Spleen (tissue), 7 donors: Measurements from ENCODE around the gene TMEM121.

Experiments
- CTCF ChIP-seq, 11 experiments: fragments of 200-600 bp in 7 of 11; fragments of 450-650 bp in 4 of 11; sonication (generic) in 4 of 11; IDR thresholded peaks in 8 of 11; conservative IDR thresholded peaks in 3 of 11; 1 replicate in 7 of 11; 2 replicates in 4 of 11; pipeline versions ENCODE4 v1.4.0 to v1.8.0; 2016 to 2021; ENCODE audit warnings: antibody characterized with exemption in 11 of 11, inconsistent platforms in 4 of 11, mild to moderate bottlenecking in 1 of 11
- POLR2A ChIP-seq, 3 donors: fragments of 450-650 bp; IDR thresholded peaks; one replicate each; pipeline ENCODE4 v1.5.1; 2017; ENCODE audit warnings: antibody characterized with exemption in 3 of 3, mild to moderate bottlenecking in 1 of 3
- donor health status: DM: no; HTN: no; CAD: no; lungs with moderate emphysema.
- donor health status: DM: no; HTN: no; CAD: no.
- donor health status: DM: no; HTN: no; CAD: no.

GRCh38 chr14:105477660-105478397 is 48.6 kb upstream of the TMEM121 start:
- TF ChIP-seq POLR2A (IDR thresholded peaks at IDR 0.05) (no peak), CTCF (IDR thresholded peaks at IDR 0.05 in 8 of 11, conservative IDR thresholded peaks at IDR 0.05 in 3 of 11) (no peak)
